ENCODE data around the gene LAMA3. TPM values are rescaled to one million over a fixed set of nuclear protein-coding genes. Genes with fewer than 3 reads are reported as not detected.

Gene LAMA3
- total and polyA plus RNA-seq, 2 experiments from 2014 or later, result 3.9 to 4.9 TPM

GRCh38 chr18:23900994-23901393 is 211.7 kb downstream of the LAMA3 start (continued):
- TF ChIP-seq ZNF462 (CRISPR knock-in tag; IDR thresholded peaks at IDR 0.05) (no peak), EZH2phosphoT487 (IDR thresholded peaks at IDR 0.05; ENCODE audit: unreplicated experiment) (no peak), ETS1 (IDR thresholded peaks at IDR 0.05) (no peak), ZNF114 (CRISPR knock-in tag; IDR thresholded peaks at IDR 0.05) (no peak), POLR2AphosphoS5 (IDR thresholded peaks at IDR 0.05; ENCODE audit: low read depth) (no peak), NANOG (IDR thresholded peaks at IDR 0.05; ENCODE audit: borderline replicate concordance) (no peak)

GRCh38 chr18:23902396-23902795 is 213.1 kb downstream of the LAMA3 start:
- no peak for ATAC-seq
- H3K4me3 ChIP-seq, result no peak overlapping the region
- H3K27me3 Mint-ChIP-seq (ENCODE audit: insufficient read depth, low read depth, poor library complexity), result peaks cover 3% of the 10 kb centered on the region
- peaks cover 8% of the 10 kb centered on the region; the same call in 2 of the 3 replicates for H3K4me1 Mint-ChIP-seq
- H3F3A ChIP-seq (replicated peaks; ENCODE audit: low read depth), result no peaks in the 10 kb centered on the region
- no peaks in the 10 kb centered on the region for H3K9me3 Mint-ChIP-seq
- H3K36me3 Mint-ChIP-seq (ENCODE audit: low read depth), result no peaks in the 10 kb centered on the region
- H3K27me3 ChIP-seq (ENCODE audit: insufficient read depth), result no peaks in the 10 kb centered on the region
- H4K20me1 ChIP-seq (replicated peaks; ENCODE audit: insufficient read depth), result no peaks in the 10 kb centered on the region
- no peak overlapping the region for H3K27ac ChIP-seq (ENCODE audit: low read depth)
- H3K4me2 ChIP-seq, result no peak overlapping the region
- H2AFZ ChIP-seq, result no peak overlapping the region
- no peaks in the 10 kb centered on the region for H3K36me3 ChIP-seq (ENCODE audit: insufficient read depth)
- DNase-seq (ENCODE audit: low spot score), result no peak
- no peaks in the 10 kb centered on the region for H3K79me2 ChIP-seq (replicated peaks; ENCODE audit: insufficient read depth)
- no peaks in the 10 kb centered on the region for H3K9me2 ChIP-seq (ENCODE audit: insufficient read depth)
- no peak overlapping the region for H3K4me3 Mint-ChIP-seq
- H3K27ac Mint-ChIP-seq, result no peak overlapping the region
- no peaks in the 10 kb centered on the region; the same call in 1 of the 2 replicates for H3K4me1 ChIP-seq (ENCODE audit: insufficient read depth)
- no peak for TF ChIP-seq ZNF462 (CRISPR knock-in tag; IDR thresholded peaks at IDR 0.05)
- no peak for TF ChIP-seq NANOG (IDR thresholded peaks at IDR 0.05; ENCODE audit: borderline replicate concordance)
- TF ChIP-seq JUNB (IDR thresholded peaks at IDR 0.05; ENCODE audit: unreplicated experiment), result no peak
- TF ChIP-seq ZNF331 (CRISPR knock-in tag; IDR thresholded peaks at IDR 0.05; ENCODE audit: low read depth), result no peak
